ENCODE measurements around the gene RGPD3. TPM values are rescaled to one million over a fixed set of nuclear protein-coding genes. Genes with fewer than 3 reads are reported as not detected.
"Not testable (repeated sequence)": the region's sequence is repeated elsewhere in the genome, so short reads cannot be mapped to it uniquely, and the experiment has no call there.

The RGPD3 gene
- total and polyA plus RNA-seq, 2 experiments from 2014 or later = 0.08 to 0.28 TPM

DNA sequence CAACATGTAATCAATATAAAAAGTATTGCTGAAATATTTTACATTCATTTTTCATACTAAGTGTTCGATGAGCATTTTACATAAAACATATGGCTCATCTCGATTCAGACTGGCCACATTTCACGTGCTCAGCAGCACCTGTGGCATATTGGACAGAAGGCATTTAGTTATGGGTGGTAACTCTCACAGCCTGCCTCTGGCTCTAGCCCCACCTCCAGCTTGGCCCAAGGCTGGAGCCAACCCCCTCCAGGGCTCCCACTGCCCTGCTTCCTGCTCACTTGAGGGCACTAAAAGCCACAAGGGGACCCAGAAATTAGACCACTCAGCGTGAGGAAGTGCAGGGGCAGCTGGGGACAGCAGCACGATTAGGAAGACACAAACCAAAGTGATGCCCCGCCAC lies 24.2 kb upstream of the RGPD3 start:
- H3K27ac ChIP-seq (ENCODE audit: low read depth); H3F3A ChIP-seq (replicated peaks; ENCODE audit: low read depth); H3K4me1 ChIP-seq (ENCODE audit: insufficient read depth); H2AFZ ChIP-seq; H4K20me1 ChIP-seq (replicated peaks; ENCODE audit: insufficient read depth); H3K27me3 Mint-ChIP-seq (ENCODE audit: insufficient read depth, low read depth, poor library complexity); H3K4me1 Mint-ChIP-seq; H3K36me3 ChIP-seq (ENCODE audit: insufficient read depth); H3K27ac Mint-ChIP-seq; H3K4me3 Mint-ChIP-seq; H3K4me2 ChIP-seq; H3K9me3 Mint-ChIP-seq; H3K4me3 ChIP-seq; H3K27me3 ChIP-seq (ENCODE audit: insufficient read depth); H3K36me3 Mint-ChIP-seq (ENCODE audit: low read depth); H3K79me2 ChIP-seq (replicated peaks; ENCODE audit: insufficient read depth); DNase-seq (ENCODE audit: low spot score); H3K9me2 ChIP-seq (ENCODE audit: insufficient read depth): not testable (repeated sequence)
- peak; percentile 74 for ATAC-seq

DNA sequence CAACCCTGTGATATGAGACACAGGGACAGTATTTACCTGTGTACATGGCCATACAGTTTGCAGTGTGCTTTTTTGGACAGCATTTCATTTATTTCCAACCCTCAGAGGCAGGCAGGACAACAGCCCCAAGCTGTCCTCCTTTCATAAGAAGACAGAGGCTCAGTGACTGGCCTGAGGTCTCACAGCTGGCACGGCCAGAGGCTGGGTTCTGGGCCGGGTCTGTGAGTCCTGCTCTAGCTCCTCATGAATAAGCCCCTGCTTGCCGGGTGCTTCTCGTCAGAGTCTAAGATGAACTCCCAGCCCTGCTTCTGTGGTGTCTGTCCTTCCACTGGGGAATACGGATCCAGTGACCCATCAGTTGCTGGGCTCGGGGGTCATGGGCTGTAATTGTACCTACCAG lies 21.5 kb upstream of the RGPD3 start:
- not testable (repeated sequence) for H4K20me1 ChIP-seq (replicated peaks; ENCODE audit: insufficient read depth); H3K4me2 ChIP-seq; H3K27ac Mint-ChIP-seq; ATAC-seq; H3F3A ChIP-seq (replicated peaks; ENCODE audit: low read depth); H3K27ac ChIP-seq (ENCODE audit: low read depth); DNase-seq (ENCODE audit: low spot score); H3K4me1 Mint-ChIP-seq; H3K36me3 ChIP-seq (ENCODE audit: insufficient read depth); H3K4me3 Mint-ChIP-seq; H3K4me3 ChIP-seq; H3K4me1 ChIP-seq (ENCODE audit: insufficient read depth); H3K27me3 Mint-ChIP-seq (ENCODE audit: insufficient read depth, low read depth, poor library complexity); H3K9me2 ChIP-seq (ENCODE audit: insufficient read depth); H2AFZ ChIP-seq; H3K79me2 ChIP-seq (replicated peaks; ENCODE audit: insufficient read depth); H3K36me3 Mint-ChIP-seq (ENCODE audit: low read depth); H3K9me3 Mint-ChIP-seq
- H3K27me3 ChIP-seq (ENCODE audit: insufficient read depth) = peaks cover 19% of the 10 kb centered on the region

- not testable (repeated sequence) for H3K4me1 Mint-ChIP-seq; H3K27ac ChIP-seq (ENCODE audit: low read depth); H3K4me1 ChIP-seq (ENCODE audit: insufficient read depth); H3K27ac Mint-ChIP-seq; H3F3A ChIP-seq (replicated peaks; ENCODE audit: low read depth); H4K20me1 ChIP-seq (replicated peaks; ENCODE audit: insufficient read depth); H3K79me2 ChIP-seq (replicated peaks; ENCODE audit: insufficient read depth); H3K9me2 ChIP-seq (ENCODE audit: insufficient read depth); H3K36me3 ChIP-seq (ENCODE audit: insufficient read depth); H3K27me3 Mint-ChIP-seq (ENCODE audit: insufficient read depth, low read depth, poor library complexity); H2AFZ ChIP-seq; H3K36me3 Mint-ChIP-seq (ENCODE audit: low read depth); H3K9me3 Mint-ChIP-seq
- peak overlapping the region; percentile 60 for H3K4me3 Mint-ChIP-seq
- ATAC-seq (peak; percentile 89), DNase-seq (ENCODE audit: low spot score) (peak; percentile 78)
- peak overlapping the region; percentile 78 for H3K4me2 ChIP-seq
- peaks cover 19% of the 10 kb centered on the region for H3K27me3 ChIP-seq (ENCODE audit: insufficient read depth)
- peak overlapping the region; percentile 53 for H3K4me3 ChIP-seq
Measured at GRCh38 chr2:106487386-106488191, 19.4 kb upstream of the RGPD3 start.

- DNase-seq (ENCODE audit: low spot score) = peak; percentile 51
- Histone ChIP-seq H3K4me2 (peak within 1 kb of the TSS; percentile 78), H3K27me3 (ENCODE audit: insufficient read depth) (peaks cover 19% of the 10 kb centered on the region), H3K4me3 (peak within 1 kb of the TSS; percentile 53)
- peak; percentile 78 for ATAC-seq
- H3K27me3 Mint-ChIP-seq (ENCODE audit: insufficient read depth, low read depth, poor library complexity); H3K4me1 Mint-ChIP-seq; H2AFZ ChIP-seq; H4K20me1 ChIP-seq (replicated peaks; ENCODE audit: insufficient read depth); H3K9me2 ChIP-seq (ENCODE audit: insufficient read depth); H3K36me3 Mint-ChIP-seq (ENCODE audit: low read depth); H3K79me2 ChIP-seq (replicated peaks; ENCODE audit: insufficient read depth); H3K9me3 Mint-ChIP-seq; H3K27ac Mint-ChIP-seq; H3F3A ChIP-seq (replicated peaks; ENCODE audit: low read depth); H3K4me1 ChIP-seq (ENCODE audit: insufficient read depth); H3K36me3 ChIP-seq (ENCODE audit: insufficient read depth); H3K27ac ChIP-seq (ENCODE audit: low read depth): not testable (repeated sequence)
- H3K4me3 Mint-ChIP-seq = peak within 1 kb of the TSS; percentile 60
Measured at GRCh38 chr2:106486551-106487385, 18.6 kb upstream of the RGPD3 start, which contains the start of gene CD8B2. TSS of gene CD8B2 (plus strand) at chr2:106487364. CDS start at chr2:106487427, 63 bp downstream.

DNA sequence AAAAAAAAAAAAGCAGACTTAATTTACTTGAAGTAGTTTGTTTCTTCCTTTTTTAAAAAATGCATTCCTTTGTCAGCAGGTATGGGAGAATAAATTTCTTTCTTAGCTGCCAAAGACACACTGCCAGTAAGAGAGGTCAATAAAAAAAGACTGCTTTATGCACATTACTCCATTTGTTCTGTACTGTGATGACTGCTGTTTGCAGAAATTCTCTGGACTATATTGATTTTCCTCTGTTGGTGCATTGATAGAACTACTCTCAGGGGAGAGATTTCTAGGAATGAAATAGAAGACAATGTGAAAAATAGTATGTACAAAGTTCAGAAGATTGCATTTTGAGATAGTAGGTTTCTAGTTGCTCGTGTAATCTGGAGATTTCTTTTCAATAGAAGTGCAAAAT lies 11.3 kb upstream of the RGPD3 start:
- not testable (repeated sequence) for H3K36me3 Mint-ChIP-seq (ENCODE audit: low read depth); ATAC-seq; H3K4me1 Mint-ChIP-seq

DNA sequence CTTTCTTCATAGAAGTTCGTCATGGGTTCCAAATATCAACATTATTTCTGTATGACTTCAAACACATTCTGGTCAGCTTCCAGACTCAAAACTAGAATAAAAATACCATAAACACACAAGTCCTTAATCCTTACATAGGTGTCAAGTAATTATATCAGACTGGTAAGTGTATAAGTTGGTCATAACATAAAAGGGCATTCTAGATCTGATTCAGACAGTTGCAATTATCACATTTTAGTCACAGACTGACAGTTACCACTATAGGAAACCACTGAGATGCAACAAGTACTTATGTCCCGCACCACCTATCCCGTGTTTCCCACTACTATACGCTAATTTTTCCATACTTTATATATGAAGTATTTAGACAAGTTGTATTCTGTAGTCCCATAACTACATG lies 9.4 kb upstream of the RGPD3 start:
- H3F3A ChIP-seq (replicated peaks; ENCODE audit: low read depth); H3K9me2 ChIP-seq (ENCODE audit: insufficient read depth); H3K4me2 ChIP-seq; DNase-seq (ENCODE audit: low spot score); H2AFZ ChIP-seq; H3K4me1 ChIP-seq (ENCODE audit: insufficient read depth); H3K36me3 Mint-ChIP-seq (ENCODE audit: low read depth); H3K27ac ChIP-seq (ENCODE audit: low read depth); H3K9me3 Mint-ChIP-seq; H3K27me3 Mint-ChIP-seq (ENCODE audit: insufficient read depth, low read depth, poor library complexity); H3K4me3 ChIP-seq; H3K27me3 ChIP-seq (ENCODE audit: insufficient read depth); ATAC-seq; H3K27ac Mint-ChIP-seq; H4K20me1 ChIP-seq (replicated peaks; ENCODE audit: insufficient read depth); H3K4me3 Mint-ChIP-seq; H3K79me2 ChIP-seq (replicated peaks; ENCODE audit: insufficient read depth); H3K36me3 ChIP-seq (ENCODE audit: insufficient read depth); H3K4me1 Mint-ChIP-seq: not testable (repeated sequence)

More for the DNA sequence above, 11.3 kb upstream of the RGPD3 start:
- H3F3A ChIP-seq (replicated peaks; ENCODE audit: low read depth); H3K27ac ChIP-seq (ENCODE audit: low read depth); H3K36me3 ChIP-seq (ENCODE audit: insufficient read depth); H4K20me1 ChIP-seq (replicated peaks; ENCODE audit: insufficient read depth); DNase-seq (ENCODE audit: low spot score); H3K27ac Mint-ChIP-seq; H3K9me3 Mint-ChIP-seq; H2AFZ ChIP-seq; H3K4me3 Mint-ChIP-seq; H3K4me3 ChIP-seq; H3K27me3 ChIP-seq (ENCODE audit: insufficient read depth); H3K27me3 Mint-ChIP-seq (ENCODE audit: insufficient read depth, low read depth, poor library complexity); H3K4me1 ChIP-seq (ENCODE audit: insufficient read depth); H3K4me2 ChIP-seq; H3K9me2 ChIP-seq (ENCODE audit: insufficient read depth); H3K79me2 ChIP-seq (replicated peaks; ENCODE audit: insufficient read depth): not testable (repeated sequence)
